Urinary bladder (tissue), 4 donors: Measurements from ENCODE around the gene TNK2. TPM values are rescaled to one million over a fixed set of nuclear protein-coding genes. Genes with fewer than 3 reads are reported as not detected.

Source experiments
- DNase-seq: peaks from one replicate; pipeline ENCODE4 v3.0.0-alpha.2; 2015; ENCODE audit errors: extremely low spot score
- H3K27ac ChIP-seq: one replicate; pipeline ENCODE4 v1.5.1; 2013; ENCODE audit warnings: low read depth, mild to moderate bottlenecking, moderate library complexity
- H3K36me3 ChIP-seq: one replicate; pipeline ENCODE4 v1.6.1; 2013; ENCODE audit warnings: mild to moderate bottlenecking, moderate library complexity; ENCODE audit not compliant: insufficient read depth
- H3K4me1 ChIP-seq: one replicate; pipeline ENCODE4 v1.6.1; 2013; ENCODE audit warnings: mild to moderate bottlenecking, moderate library complexity; ENCODE audit not compliant: insufficient read depth
- H3K4me3 ChIP-seq: one replicate; pipeline ENCODE4 v1.5.1; 2013; ENCODE audit warnings: low read depth, low read length
- WGBS: extraction: QIAGEN DNeasy Blood & Tissue Kit; methylation state at CpG from one replicate; pipeline ENCODE4 v1.1.7; 2013; 5-methylcytosine and 5-hydroxymethylcytosine counted together
- polyA plus RNA-seq: library from polyadenylated mRNA; stranded (reverse); fragments of 200-250 nt; gene quantifications from one replicate; pipeline ENCODE4 v1.2.3, GENCODE V29; 2013
- total RNA-seq: library from RNA; depleted of rRNA; stranded (reverse); fragments of >200 nt; gene quantifications from one replicate; pipeline ENCODE4 v1.2.3, GENCODE V29; 2014
- donor health status: healthy with polysubstance abuse.
- donor health status: healthy.

The TNK2 gene
- total and polyA plus RNA-seq, 2 donors, result 8.7 to 38.3 TPM

- 17% methylated on average over 21 of the region's 21 CpGs for WGBS
- no peak overlapping the region for H3K4me3 ChIP-seq
- H3K36me3 ChIP-seq, result no peaks in the 10 kb centered on the region
- peaks cover 2% of the 10 kb centered on the region for H3K4me1 ChIP-seq
- H3K27ac ChIP-seq, result no peak overlapping the region
- DNase-seq, result peak; percentile 42
Observed at GRCh38 chr3:195859061-195859845, 49.1 kb downstream of the TNK2 start.

DNA sequence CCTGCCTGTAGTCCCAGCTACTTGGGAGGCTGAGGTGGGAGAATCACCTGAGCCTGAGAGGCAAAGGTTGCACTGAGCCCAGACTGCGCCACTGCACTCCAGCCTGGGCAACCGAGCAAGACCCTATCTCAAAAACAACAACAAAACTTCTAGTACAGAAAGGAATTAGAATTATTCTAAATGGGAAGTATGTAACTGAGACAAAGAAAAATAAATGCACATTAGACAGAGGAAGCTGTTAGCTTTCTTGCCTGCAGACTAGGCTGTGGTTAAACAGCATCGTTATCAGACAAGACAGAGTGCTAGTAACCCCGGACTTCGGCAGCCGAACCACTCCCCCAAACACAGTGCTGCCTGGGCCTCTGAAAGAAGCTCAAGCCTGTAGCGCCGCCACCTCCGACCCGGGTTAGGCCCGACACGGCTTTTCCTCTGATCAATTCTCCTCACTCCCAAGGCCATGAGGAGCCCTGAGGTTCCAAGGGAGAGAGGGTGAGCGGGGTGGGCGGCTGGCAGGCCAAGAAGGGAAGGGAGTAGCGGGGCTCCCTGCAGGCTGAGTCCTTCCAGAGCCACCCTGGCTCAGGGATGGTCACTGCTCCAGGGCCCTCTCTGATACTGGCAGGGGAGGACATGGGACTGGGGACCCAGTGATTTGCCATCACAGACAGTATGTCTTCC, 51.8 kb downstream of the TNK2 start:
- no peak overlapping the region for H3K27ac ChIP-seq
- no peak overlapping the region for H3K4me3 ChIP-seq
- H3K36me3 ChIP-seq, result no peaks in the 10 kb centered on the region
- peaks cover 2% of the 10 kb centered on the region for H3K4me1 ChIP-seq
- no peak for DNase-seq
- 75% methylated on average over 15 of the region's 15 CpGs for WGBS

DNA sequence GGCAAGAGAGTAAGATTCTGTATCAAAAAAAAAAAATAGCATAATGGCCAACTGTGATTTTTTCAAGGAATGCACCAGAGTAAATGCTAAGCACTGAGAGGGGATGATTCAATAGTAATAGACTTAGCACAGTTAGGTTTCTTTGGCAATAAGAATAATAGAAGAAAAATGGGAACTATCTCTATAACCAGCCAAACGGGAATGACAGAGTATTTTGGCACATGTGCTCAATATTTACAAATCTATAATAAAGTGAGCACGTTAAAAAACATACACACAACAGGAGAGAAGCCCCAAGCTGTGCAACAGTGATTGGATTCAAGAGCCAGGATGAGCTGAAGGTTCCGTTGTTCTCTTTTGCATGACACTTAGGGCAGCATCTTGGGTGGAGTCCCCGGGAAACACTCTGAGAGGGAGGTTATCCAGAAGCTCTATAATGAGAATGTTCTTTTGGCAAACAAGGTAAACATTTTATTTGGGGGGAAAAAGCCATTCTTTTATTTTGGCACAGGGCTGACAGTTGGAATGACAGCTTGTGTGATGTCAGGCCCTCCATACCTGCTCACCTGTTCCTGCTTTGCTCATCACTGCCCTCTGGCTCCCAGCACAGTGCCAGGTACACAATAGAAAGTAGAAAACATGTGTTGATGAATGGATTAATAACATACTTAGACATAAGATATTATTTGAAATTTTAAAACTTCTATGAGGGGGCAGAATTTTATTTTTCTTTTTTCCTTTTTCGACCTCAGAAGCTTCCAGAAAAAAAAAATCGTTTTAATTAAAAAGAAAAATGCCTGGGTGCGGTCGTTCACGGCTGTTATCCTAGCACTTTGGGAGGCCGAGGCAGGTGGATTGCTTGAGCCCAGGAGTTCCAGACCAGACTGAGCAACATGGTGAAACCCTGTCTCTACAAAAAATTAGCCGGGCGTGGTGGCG, 52.6 kb downstream of the TNK2 start:
- Histone ChIP-seq H3K4me3 (no peak overlapping the region), H3K27ac (no peak overlapping the region), H3K4me1 (peaks cover 2% of the 10 kb centered on the region), H3K36me3 (no peaks in the 10 kb centered on the region)
- DNase-seq, result no peak
- 80% methylated on average over 13 of the region's 13 CpGs for WGBS

DNA sequence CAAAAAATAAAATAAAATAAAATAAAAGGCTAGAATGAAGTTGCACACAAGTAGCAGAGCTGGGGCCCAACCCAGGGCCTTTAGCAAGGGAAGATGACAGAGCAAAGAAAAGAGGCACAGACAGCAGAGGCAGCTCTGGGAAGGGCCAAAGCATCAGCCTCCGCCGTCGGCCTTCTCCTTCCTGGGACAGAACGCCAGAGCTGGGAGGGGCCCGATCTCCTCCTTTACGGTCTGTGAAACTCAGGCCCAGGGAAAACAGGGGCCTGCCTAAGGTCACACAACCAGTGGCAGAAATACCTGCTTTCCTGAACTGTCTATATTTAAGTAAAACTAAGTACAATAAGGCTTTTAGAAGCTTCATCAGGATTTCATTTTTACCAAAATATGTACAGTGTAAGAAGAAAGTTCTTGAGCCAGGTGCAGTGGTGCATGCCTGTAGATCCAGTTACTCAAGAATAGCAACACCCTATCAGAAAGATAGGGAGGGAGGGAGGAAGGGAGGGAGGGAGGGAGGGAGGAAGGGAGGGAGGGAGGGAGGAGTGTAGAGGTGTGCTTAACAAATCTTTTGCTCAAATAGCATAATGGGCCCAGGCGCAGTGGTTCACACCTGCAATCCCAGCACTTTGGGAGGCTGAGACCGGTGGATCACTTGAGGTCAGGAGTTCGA, 53.6 kb downstream of the TNK2 start:
- no peak for DNase-seq

GRCh38 chr3:195853996-195854395, 54.4 kb downstream of the TNK2 start:
- Histone ChIP-seq H3K4me1 (no peaks in the 10 kb centered on the region), H3K27ac (no peak overlapping the region), H3K36me3 (no peaks in the 10 kb centered on the region), H3K4me3 (no peak overlapping the region)
- WGBS, result 79% methylated on average over 14 of the region's 14 CpGs
- DNase-seq, result no peak

More for the DNA sequence above, 53.6 kb downstream of the TNK2 start:
- Histone ChIP-seq H3K4me3 (no peak overlapping the region), H3K27ac (peak overlapping the region; percentile 13), H3K36me3 (no peaks in the 10 kb centered on the region), H3K4me1 (peaks cover 2% of the 10 kb centered on the region)
- 81% methylated on average over 9 of the region's 9 CpGs for WGBS

DNA sequence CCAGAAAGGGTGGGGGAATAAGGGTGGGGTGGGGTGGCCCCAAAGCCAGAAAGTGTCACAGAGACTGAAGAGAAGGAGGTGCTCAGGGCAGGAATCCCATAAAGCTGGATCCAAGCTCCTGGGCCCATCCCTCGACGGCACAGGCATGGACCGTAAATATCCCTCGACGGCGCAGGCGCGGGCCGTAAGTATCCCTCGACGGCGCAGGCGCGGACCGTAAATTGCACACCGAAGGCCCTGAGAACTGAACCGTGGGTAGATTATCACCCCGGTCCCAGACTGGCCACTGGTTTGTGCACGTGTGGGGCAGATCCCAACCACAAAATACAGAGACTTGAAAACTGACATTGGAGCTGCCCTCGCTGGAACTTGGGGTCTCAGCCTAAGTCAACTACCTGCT, 55.3 kb downstream of the TNK2 start:
- no peak overlapping the region for H3K27ac ChIP-seq
- 89% methylated on average over 20 of the region's 20 CpGs for WGBS
- H3K4me3 ChIP-seq, result no peak overlapping the region
- DNase-seq, result no peak
- H3K36me3 ChIP-seq, result no peaks in the 10 kb centered on the region
- no peaks in the 10 kb centered on the region for H3K4me1 ChIP-seq

- Histone ChIP-seq H3K36me3 (no peaks in the 10 kb centered on the region), H3K4me1 (no peaks in the 10 kb centered on the region), H3K4me3 (no peak overlapping the region), H3K27ac (no peak overlapping the region)
- peak; percentile 66 for DNase-seq
- 25% methylated on average over 31 of the region's 31 CpGs for WGBS
Observed at GRCh38 chr3:195850857-195851543, 57.4 kb downstream of the TNK2 start.

GRCh38 chr3:195849322-195850074, 58.9 kb downstream of the TNK2 start:
- H3K4me1 ChIP-seq, result no peaks in the 10 kb centered on the region
- 90% methylated on average over 53 of the region's 53 CpGs for WGBS
- DNase-seq, result no peak
- H3K27ac ChIP-seq, result no peak overlapping the region
- no peaks in the 10 kb centered on the region for H3K36me3 ChIP-seq
- H3K4me3 ChIP-seq, result no peak overlapping the region

DNA sequence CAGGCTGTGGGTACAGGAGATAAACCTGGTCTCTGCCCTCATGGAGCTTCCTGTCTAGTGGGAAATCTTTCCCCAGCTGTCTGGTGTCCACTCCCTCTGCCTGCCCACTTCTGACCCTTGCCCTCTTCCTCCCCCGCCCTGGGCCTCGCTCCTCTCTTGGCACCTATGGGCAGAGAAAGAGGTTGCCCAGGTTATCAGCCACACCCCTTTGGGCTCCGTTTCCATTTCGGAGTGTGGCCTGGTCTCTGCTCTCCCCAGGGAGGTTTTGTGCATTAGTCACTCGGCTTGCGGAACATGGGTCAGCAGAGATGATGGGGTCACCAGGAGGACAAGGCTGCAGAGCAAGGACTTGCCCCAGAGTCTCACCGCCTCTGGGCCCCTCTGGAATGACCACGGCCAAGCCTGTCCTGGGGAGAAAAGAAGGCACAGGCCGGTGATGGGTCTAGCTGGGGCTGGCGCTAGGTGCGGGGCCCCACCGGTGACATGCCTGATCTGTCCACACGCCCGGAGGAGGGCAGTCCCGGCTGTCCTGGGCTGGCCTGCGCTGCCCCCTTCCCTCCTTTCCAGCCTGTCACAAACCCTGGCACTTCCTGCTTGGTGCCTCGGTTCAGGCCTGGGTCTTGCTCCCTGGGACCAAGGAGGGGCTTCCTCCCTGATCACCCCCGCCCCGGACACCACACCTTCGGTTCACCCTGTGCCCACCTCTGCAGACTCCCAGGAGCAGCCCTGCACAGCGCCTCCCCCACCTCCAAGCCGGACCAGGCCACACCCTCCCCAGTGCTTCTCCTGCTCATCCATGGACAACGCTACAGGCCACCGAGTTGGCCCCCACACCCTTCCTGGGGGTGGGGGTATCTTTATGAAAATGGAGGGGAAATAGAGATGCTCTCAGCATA, 61.0 kb downstream of the TNK2 start:
- Histone ChIP-seq H3K36me3 (no peaks in the 10 kb centered on the region), H3K4me3 (no peak overlapping the region), H3K27ac (no peak overlapping the region), H3K4me1 (no peaks in the 10 kb centered on the region)
- 80% methylated on average over 24 of the region's 24 CpGs for WGBS
- no peak for DNase-seq

GRCh38 chr3:195845483-195845882, 62.9 kb downstream of the TNK2 start:
- Histone ChIP-seq H3K36me3 (no peaks in the 10 kb centered on the region), H3K4me1 (no peaks in the 10 kb centered on the region), H3K27ac (no peak overlapping the region), H3K4me3 (no peak overlapping the region)
- 94% methylated on average over 6 of the region's 6 CpGs for WGBS
- no peak for DNase-seq

DNA sequence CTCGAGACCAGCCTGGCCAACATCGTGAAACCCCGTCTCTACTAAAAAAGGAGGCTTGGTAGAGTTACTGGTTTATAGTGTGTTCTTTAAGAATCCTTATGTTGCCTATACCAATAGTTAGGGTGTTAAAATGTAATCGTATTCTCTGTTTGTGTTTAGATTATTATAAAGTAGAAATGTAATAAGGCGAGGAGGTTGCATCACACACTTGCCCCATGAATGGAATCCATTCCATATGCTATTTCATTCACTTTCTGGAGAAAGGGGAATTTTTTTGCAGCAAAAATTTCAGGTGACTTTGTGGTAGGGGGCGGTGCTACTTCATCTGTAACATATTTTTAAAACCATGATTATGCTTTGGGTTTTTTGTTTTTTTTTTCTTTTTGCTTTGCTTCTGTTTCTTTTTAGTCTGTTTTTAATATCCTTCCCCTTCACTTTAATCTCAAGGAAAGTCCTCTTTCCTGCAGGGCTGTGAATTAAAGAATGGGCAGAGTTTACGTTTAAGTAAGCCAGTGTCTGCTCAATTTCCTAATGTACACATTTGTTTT, 63.6 kb downstream of the TNK2 start:
- WGBS, result 80% methylated on average over 7 of the region's 7 CpGs

More for the DNA sequence above, 63.6 kb downstream of the TNK2 start:
- no peak overlapping the region for H3K4me3 ChIP-seq
- no peaks in the 10 kb centered on the region for H3K4me1 ChIP-seq
- no peak overlapping the region for H3K27ac ChIP-seq
- DNase-seq, result no peak
- H3K36me3 ChIP-seq, result no peaks in the 10 kb centered on the region
